ENCODE data around the gene TCF23.

Gene TCF23

DNA sequence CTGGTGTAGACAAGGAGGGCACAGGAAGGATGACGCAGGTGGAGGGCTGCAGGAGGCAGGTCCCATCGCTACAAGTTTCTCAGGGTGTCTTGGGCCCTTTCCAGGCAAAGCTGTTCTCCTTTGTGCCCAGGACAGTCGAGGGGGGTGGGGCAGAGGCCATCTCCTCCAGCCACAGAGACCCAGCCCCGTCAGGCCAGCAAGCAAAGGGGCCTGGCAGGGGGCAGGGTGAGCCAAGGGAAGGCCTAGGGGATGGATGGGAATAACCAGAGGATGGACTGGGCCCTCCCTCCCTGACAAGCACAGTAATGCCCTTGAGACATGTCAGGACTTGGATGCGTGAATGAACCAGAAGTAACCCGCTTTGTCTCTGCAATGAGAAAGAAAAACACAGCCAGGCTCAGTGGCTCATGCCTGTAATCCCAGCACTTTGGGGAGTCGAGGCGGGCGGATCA is 6.3 kb downstream of the TCF23 start:
- H3K4me3 ChIP-seq (ENCODE audit: low read depth, low read length): no peak overlapping the region
- no peaks in the 10 kb centered on the region for H3K9me3 ChIP-seq (ENCODE audit: severe bottlenecking)
- DNase-seq: no peak
- no peaks in the 10 kb centered on the region for H3K36me3 ChIP-seq
- no peak for TF ChIP-seq CTCF (IDR thresholded peaks at IDR 0.05; ENCODE audit: low read depth, low read length)
- no peak overlapping the region for H3K27ac ChIP-seq
- H3K27me3 ChIP-seq (ENCODE audit: insufficient read depth, low read depth, severe bottlenecking): no peaks in the 10 kb centered on the region

DNA sequence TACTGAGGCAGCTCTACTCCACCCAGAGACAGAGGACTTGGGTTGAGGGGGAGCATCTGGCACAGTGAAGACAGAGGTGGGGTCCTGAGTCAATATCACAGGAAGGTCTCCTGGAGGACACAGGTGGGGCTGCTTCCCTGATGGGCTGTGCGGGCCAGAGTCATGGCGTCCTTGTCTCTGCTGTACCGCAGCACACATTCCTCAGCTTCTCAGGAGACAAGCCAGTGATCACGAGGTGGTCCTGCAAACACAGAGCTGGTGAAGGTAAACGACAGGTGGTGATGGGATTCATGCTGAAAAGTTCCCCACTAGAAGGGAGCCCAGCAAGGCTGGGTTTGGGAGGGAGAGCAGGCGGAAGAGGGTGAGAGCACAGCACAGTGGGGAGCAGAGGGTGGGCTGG is 9.7 kb downstream of the TCF23 start:
- Histone ChIP-seq H3K27me3 (ENCODE audit: insufficient read depth, low read depth, severe bottlenecking) (no peaks in the 10 kb centered on the region), H3K27ac (no peak overlapping the region), H3K9me3 (ENCODE audit: severe bottlenecking) (no peaks in the 10 kb centered on the region), H3K36me3 (no peaks in the 10 kb centered on the region), H3K4me3 (ENCODE audit: low read depth, low read length) (no peak overlapping the region)
- TF ChIP-seq CTCF (IDR thresholded peaks at IDR 0.05; ENCODE audit: low read depth, low read length): no peak
- DNase-seq: no peak

GRCh38 chr2:27159271-27159670 is 10.5 kb downstream of the TCF23 start:
- no peak for TF ChIP-seq CTCF (IDR thresholded peaks at IDR 0.05; ENCODE audit: low read depth, low read length)
- no peak overlapping the region for H3K27ac ChIP-seq
- no peak for DNase-seq

GRCh38 chr2:27160191-27160590 is 11.4 kb downstream of the TCF23 start:
- DNase-seq: no peak
- no peak overlapping the region for H3K27ac ChIP-seq
- H3K4me3 ChIP-seq (ENCODE audit: low read depth, low read length): no peak overlapping the region
- no peaks in the 10 kb centered on the region for H3K27me3 ChIP-seq (ENCODE audit: insufficient read depth, low read depth, severe bottlenecking)
- no peak for TF ChIP-seq CTCF (IDR thresholded peaks at IDR 0.05; ENCODE audit: low read depth, low read length)
- H3K36me3 ChIP-seq: no peaks in the 10 kb centered on the region
- peaks cover 2% of the 10 kb centered on the region for H3K9me3 ChIP-seq (ENCODE audit: severe bottlenecking)

More at GRCh38 chr2:27159271-27159670, 10.5 kb downstream of the TCF23 start:
- Histone ChIP-seq H3K4me3 (ENCODE audit: low read depth, low read length) (no peak overlapping the region), H3K9me3 (ENCODE audit: severe bottlenecking) (no peaks in the 10 kb centered on the region), H3K27me3 (ENCODE audit: insufficient read depth, low read depth, severe bottlenecking) (no peaks in the 10 kb centered on the region), H3K36me3 (no peaks in the 10 kb centered on the region)

DNA sequence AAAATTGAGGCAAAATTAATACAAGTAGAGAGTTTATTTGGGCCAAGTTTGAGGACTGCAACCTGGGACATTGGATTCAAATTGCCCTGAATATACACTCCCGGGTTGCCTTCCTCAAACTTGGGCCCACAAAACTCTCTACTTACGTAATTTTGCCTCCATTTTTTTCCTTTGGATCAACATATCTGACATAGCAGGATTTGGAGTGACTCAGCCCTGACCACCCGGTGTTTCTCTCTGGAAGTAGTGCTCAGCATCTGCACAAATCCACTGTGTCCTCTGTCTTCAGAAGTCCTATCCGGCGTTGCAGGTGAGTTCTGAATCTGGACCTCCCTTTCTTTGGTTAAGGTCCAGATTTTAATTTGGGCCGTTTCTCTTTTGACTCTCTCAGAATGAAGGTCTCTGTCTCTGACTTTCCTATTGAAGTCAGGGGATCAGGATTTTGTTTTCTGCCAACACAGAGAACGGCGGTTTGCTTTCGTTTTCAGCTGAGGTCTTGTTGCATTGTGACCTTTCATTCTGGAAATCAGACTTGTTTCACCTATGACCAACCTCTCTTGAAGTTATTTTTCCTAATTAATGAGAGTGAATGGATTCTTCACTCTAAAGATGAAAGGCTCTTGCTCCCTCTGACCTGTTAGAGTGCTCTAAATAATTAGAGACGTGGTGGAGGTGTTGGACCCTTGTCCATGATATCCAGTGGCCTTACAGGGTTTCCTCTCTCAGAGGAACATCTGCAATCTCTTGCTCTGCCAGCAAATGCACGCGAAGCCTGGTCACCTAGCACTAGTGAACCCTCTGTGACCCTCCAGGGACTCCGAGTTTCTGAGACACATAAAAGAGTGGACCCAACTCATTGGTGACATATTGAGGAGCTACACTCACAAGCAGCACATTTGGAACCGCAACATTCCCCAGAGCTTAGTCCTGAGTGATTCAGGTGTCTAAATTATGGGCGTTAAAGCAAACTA is 13.6 kb downstream of the TCF23 start:
- TF ChIP-seq CTCF (IDR thresholded peaks at IDR 0.05; ENCODE audit: low read depth, low read length): no peak
- DNase-seq: no peak
- H3K4me3 ChIP-seq (ENCODE audit: low read depth, low read length): no peak overlapping the region

More for the DNA sequence above, 13.6 kb downstream of the TCF23 start:
- no peak overlapping the region for H3K27ac ChIP-seq
- no peaks in the 10 kb centered on the region for H3K27me3 ChIP-seq (ENCODE audit: insufficient read depth, low read depth, severe bottlenecking)
- H3K9me3 ChIP-seq (ENCODE audit: severe bottlenecking): peaks cover 3% of the 10 kb centered on the region
- H3K36me3 ChIP-seq: no peaks in the 10 kb centered on the region
